Rectal smooth muscle tissue (tissue), 1 donor: ENCODE measurements around the gene FILIP1.
"Not testable (repeated sequence)": the region's sequence is repeated elsewhere in the genome, so short reads cannot be mapped to it uniquely, and the experiment has no call there.

Experiments
- H3K27ac ChIP-seq: one replicate; pipeline ENCODE4 v1.7.0; 2013; ENCODE audit warnings: low read depth, low read length, inconsistent platforms
- H3K27me3 ChIP-seq: one replicate; pipeline ENCODE4 v1.7.0; 2013; ENCODE audit warnings: low read length; ENCODE audit not compliant: control insufficient read depth, insufficient read depth
- H3K36me3 ChIP-seq: one replicate; pipeline ENCODE4 v1.7.0; 2013; ENCODE audit warnings: low read length; ENCODE audit not compliant: control insufficient read depth, insufficient read depth
- H3K4me1 ChIP-seq: one replicate; pipeline ENCODE4 v1.7.0; 2013; ENCODE audit warnings: low read length; ENCODE audit not compliant: control insufficient read depth, insufficient read depth
- H3K4me3 ChIP-seq: one replicate; pipeline ENCODE4 v1.7.0; 2013; ENCODE audit warnings: low read length
- H3K9ac ChIP-seq: one replicate; pipeline ENCODE4 v1.7.0; 2013; ENCODE audit warnings: low read length

The FILIP1 gene

GRCh38 chr6:75421316-75422023 lies 72.1 kb downstream of the FILIP1 start:
- Histone ChIP-seq H3K36me3 (no peaks in the 10 kb centered on the region), H3K27me3 (no peaks in the 10 kb centered on the region), H3K27ac (no peak overlapping the region), H3K9ac (no peak overlapping the region), H3K4me3 (no peak overlapping the region), H3K4me1 (peaks cover 8% of the 10 kb centered on the region)

GRCh38 chr6:75419980-75420379 lies 73.6 kb downstream of the FILIP1 start:
- H3K9ac ChIP-seq: no peak overlapping the region
- H3K4me1 ChIP-seq: peaks cover 9% of the 10 kb centered on the region
- no peak overlapping the region for H3K27ac ChIP-seq
- no peak overlapping the region for H3K4me3 ChIP-seq
- no peaks in the 10 kb centered on the region for H3K27me3 ChIP-seq
- H3K36me3 ChIP-seq: no peaks in the 10 kb centered on the region

- no peak overlapping the region for H3K9ac ChIP-seq
- no peak overlapping the region for H3K27ac ChIP-seq
- no peaks in the 10 kb centered on the region for H3K27me3 ChIP-seq
- H3K4me3 ChIP-seq: no peak overlapping the region
- no peaks in the 10 kb centered on the region for H3K36me3 ChIP-seq
- peaks cover 14% of the 10 kb centered on the region for H3K4me1 ChIP-seq
These were observed 74.2 kb downstream of the FILIP1 start for GRCh38 chr6:75419416-75419815.

- Histone ChIP-seq H3K36me3 (no peaks in the 10 kb centered on the region), H3K27ac (no peak overlapping the region), H3K9ac (no peak overlapping the region), H3K4me1 (peaks cover 19% of the 10 kb centered on the region), H3K4me3 (no peak overlapping the region), H3K27me3 (no peaks in the 10 kb centered on the region)
These were observed 75.4 kb downstream of the FILIP1 start for GRCh38 chr6:75418233-75418632.

- H3K27me3 ChIP-seq: no peaks in the 10 kb centered on the region
- H3K9ac ChIP-seq: no peak overlapping the region
- H3K36me3 ChIP-seq: no peaks in the 10 kb centered on the region
- no peak overlapping the region for H3K4me3 ChIP-seq
- H3K4me1 ChIP-seq: peaks cover 18% of the 10 kb centered on the region
- H3K27ac ChIP-seq: no peak overlapping the region
These were observed 77.2 kb downstream of the FILIP1 start for GRCh38 chr6:75416443-75416842.

- Histone ChIP-seq H3K27ac (no peak overlapping the region), H3K27me3 (no peaks in the 10 kb centered on the region), H3K4me1 (peaks cover 17% of the 10 kb centered on the region), H3K9ac (no peak overlapping the region), H3K36me3 (no peaks in the 10 kb centered on the region), H3K4me3 (no peak overlapping the region)
These were observed 77.8 kb downstream of the FILIP1 start for GRCh38 chr6:75415804-75416203.

- peaks cover 16% of the 10 kb centered on the region for H3K4me1 ChIP-seq
- no peak overlapping the region for H3K9ac ChIP-seq
- H3K27ac ChIP-seq: no peak overlapping the region
These were observed 79.1 kb downstream of the FILIP1 start for GRCh38 chr6:75414445-75415021.

GRCh38 chr6:75412969-75413662 lies 80.5 kb downstream of the FILIP1 start:
- no peaks in the 10 kb centered on the region for H3K27me3 ChIP-seq
- peaks cover 19% of the 10 kb centered on the region for H3K4me1 ChIP-seq
- H3K36me3 ChIP-seq: no peaks in the 10 kb centered on the region
- no peak overlapping the region for H3K9ac ChIP-seq
- H3K27ac ChIP-seq: no peak overlapping the region
- no peak overlapping the region for H3K4me3 ChIP-seq

More at GRCh38 chr6:75414445-75415021, 79.1 kb downstream of the FILIP1 start:
- no peaks in the 10 kb centered on the region for H3K27me3 ChIP-seq
- H3K36me3 ChIP-seq: no peaks in the 10 kb centered on the region
- no peak overlapping the region for H3K4me3 ChIP-seq

GRCh38 chr6:75410564-75410963 lies 83.0 kb downstream of the FILIP1 start:
- not testable (repeated sequence) for H3K36me3 ChIP-seq, H3K27ac ChIP-seq, H3K9ac ChIP-seq, H3K27me3 ChIP-seq, H3K4me3 ChIP-seq
- peaks cover 16% of the 10 kb centered on the region for H3K4me1 ChIP-seq

- Histone ChIP-seq H3K9ac (no peak overlapping the region), H3K27me3 (no peaks in the 10 kb centered on the region), H3K27ac (no peak overlapping the region), H3K36me3 (no peaks in the 10 kb centered on the region), H3K4me3 (no peak overlapping the region), H3K4me1 (peaks cover 15% of the 10 kb centered on the region)
These were observed 83.7 kb downstream of the FILIP1 start for GRCh38 chr6:75409928-75410327.

GRCh38 chr6:75409286-75409685 lies 84.3 kb downstream of the FILIP1 start:
- Histone ChIP-seq H3K27ac (no peak overlapping the region), H3K4me1 (peaks cover 9% of the 10 kb centered on the region), H3K4me3 (no peak overlapping the region), H3K9ac (no peak overlapping the region), H3K27me3 (no peaks in the 10 kb centered on the region), H3K36me3 (no peaks in the 10 kb centered on the region)

- H3K27ac ChIP-seq: no peak overlapping the region
- H3K36me3 ChIP-seq: no peaks in the 10 kb centered on the region
- H3K4me3 ChIP-seq: no peak overlapping the region
- no peaks in the 10 kb centered on the region for H3K4me1 ChIP-seq
- H3K27me3 ChIP-seq: no peaks in the 10 kb centered on the region
- no peak overlapping the region for H3K9ac ChIP-seq
These were observed 90.0 kb downstream of the FILIP1 start for GRCh38 chr6:75403563-75404080.
